GM19035 (cell line): ENCODE data around the gene LSM4.

ENCODE experiments used
- ATAC-seq: cut with Tn5 transposase; IDR thresholded peaks from one replicate; pipeline ENCODE4 v1.9.1; 2021; ENCODE audit not compliant: unreplicated experiment

LSM4 gene

GRCh38 chr19:18279266-18279515 is 43.7 kb downstream of the LSM4 start:
- no peak for ATAC-seq

DNA sequence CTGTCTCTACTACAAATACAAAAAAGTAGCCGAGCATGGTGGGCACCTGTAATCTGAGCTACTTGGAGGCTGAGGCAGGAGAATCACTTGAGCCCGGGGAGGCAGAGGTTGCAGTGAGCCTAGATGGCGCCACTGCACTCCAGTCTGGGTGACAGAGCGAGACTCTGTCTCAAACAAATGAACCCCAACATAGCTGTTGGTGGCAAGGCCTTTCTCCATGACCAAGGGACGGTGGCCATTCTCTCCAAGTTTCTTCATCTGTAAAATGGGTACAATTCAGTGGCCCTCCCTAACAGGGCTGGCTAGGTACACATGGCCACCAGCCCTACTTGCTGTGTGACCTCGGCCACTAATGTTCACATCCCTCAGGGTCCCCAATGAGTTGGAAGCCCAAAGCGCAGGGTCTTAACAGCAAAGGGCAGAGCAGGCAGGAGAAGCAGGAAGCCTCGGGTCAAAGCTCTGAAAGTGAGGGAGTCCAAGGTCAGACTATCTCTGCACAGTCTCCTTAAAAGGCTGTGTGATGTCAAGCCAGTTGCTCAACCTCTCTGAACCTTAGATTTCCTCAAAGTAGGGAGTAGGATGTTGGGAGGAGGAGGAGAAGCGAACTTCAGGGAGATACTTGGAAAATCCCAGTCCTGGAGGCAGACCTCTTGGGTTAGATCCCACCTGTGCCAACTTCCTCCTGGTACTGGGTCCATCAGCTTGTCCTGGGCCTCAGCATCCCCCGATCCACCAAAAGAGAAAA is 44.2 kb downstream of the LSM4 start:
- ATAC-seq, result no peak

DNA sequence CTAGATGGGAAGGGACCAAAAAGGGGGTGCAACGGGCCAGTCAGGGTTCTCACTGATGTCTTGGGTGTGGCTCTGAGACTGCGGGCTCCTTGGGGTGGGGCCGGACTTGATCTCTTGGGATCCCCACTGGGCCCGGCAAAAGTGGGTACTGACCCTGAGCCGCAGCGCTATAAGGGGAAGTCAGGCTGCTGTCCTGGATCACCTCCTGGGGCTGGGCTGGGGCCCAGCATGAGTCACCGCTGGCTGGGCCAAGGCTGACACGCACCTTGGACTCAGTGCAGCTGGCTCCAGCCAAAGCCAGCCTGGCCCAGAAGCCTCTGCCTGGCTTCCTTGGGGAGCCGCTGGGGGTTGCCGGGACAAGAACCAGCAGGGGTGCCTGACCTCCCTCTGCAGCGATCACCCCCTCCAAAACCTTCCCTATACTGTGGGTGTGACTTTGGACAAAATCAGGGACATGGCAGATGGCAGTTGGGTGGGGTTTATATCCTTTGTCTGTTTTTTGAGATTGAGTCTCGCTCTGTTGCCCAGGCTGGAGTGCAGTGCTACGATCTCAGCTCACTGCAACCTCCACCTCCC is 48.0 kb downstream of the LSM4 start:
- ATAC-seq, result no peak

DNA sequence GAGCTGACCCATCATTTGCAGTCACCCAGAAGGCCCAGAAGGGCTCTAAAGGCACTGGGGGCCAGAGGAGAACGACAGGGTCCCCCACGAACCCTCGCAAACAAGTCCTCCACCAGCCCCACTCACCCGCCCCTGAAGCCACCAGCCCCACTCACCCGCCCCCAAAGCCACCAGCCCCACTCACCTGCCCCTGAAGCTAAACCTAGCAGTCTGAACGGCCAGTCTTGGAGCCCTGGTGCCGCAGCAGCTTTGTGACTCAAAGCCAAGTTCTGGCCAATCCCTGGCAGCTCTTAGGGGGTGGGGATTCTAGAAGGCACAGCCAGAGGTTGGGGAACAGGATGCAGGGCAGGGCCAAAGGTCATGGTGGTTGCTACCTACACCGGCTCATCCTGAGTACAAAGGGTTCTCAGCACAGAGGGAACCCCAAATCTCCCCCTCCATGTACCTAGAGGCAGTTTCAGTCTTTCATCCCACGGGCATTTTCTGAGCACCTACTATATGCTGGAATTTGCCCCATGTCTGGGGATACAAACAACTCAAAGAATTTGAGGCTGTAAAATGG is 48.6 kb downstream of the LSM4 start, which contains the start of gene IQCN:
TSS of gene IQCN (minus strand) at position 234 of the 562 bp plus-strand sequence. CDS start 4,974 bp downstream, outside the sequence.
- ATAC-seq, result no peak

DNA sequence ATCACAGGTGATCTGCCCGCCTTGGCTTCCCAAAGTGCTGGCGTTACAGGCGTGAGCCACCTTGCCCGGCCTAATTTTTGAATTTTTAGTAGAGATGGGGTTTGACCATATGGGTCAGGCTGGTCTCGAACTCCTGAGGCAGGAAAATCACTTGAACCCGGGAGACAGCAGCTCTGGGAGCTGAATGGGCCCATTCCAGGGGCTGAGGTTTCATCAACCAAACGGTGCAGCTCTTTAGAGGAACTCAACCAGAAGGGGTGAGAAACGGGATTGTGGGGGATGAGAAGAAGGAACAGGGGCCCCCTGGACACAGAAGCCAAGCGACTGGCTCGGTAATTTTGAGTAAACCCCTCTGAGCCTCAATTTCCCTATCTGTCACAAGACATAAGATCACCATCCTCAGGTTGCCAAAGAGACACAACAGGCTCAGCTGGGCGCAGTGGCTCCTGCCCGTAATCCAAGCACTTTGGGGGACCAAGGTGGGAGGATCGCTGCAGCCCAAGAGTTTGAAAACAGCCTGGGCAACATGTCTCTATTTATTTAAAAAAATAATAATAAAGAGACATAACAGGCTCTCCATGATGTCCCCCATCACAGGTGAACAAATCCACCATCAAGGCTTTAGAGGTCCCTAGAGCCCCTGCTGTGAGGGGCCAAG is 49.2 kb downstream of the LSM4 start:
- ATAC-seq, result no peak

DNA sequence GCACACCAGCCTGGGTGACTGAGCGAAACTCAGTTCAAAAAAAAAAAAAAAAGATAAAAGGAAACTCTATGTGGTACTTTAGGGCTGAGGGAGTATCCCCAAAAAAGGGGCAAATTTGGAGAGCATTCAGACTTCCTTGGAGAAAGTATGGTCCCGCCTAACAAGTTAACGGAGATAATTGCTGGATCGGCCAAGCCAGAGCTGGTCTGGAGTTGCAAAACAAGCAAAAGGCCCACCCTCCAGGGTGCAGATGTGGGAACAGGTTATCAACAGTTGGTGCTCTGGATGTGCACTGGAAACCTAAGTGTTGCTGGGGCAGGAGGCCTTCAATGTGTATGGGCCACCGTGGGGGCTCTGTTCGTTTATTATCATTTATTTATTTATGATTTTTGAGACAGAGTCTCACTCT is 51.4 kb downstream of the LSM4 start:
- no peak for ATAC-seq

GRCh38 chr19:18270326-18270725 is 52.5 kb downstream of the LSM4 start:
- no peak for ATAC-seq

GRCh38 chr19:18269070-18269723 is 53.7 kb downstream of the LSM4 start:
- no peak for ATAC-seq

GRCh38 chr19:18266771-18267686 is 55.8 kb downstream of the LSM4 start:
- no peak for ATAC-seq

DNA sequence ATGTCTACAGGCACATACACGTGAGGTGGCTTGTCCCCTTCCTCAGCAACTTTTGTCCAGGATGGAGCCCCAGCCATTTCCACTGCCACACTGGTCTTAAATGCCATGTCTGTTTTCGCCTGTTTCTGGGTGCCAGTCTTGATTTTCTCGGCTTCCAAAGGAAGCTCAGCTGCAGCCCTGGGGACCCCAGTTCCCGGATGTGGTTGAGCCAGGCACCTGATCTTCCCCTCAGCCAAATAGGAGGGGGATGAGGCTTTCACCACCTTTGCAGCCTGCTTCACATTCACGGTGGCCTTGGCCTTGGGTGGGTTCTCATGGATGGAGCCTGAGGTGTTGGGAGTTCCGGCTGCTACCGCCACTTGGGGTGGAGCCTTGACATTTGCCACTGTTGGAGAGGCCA is 57.3 kb downstream of the LSM4 start:
- no peak for ATAC-seq

DNA sequence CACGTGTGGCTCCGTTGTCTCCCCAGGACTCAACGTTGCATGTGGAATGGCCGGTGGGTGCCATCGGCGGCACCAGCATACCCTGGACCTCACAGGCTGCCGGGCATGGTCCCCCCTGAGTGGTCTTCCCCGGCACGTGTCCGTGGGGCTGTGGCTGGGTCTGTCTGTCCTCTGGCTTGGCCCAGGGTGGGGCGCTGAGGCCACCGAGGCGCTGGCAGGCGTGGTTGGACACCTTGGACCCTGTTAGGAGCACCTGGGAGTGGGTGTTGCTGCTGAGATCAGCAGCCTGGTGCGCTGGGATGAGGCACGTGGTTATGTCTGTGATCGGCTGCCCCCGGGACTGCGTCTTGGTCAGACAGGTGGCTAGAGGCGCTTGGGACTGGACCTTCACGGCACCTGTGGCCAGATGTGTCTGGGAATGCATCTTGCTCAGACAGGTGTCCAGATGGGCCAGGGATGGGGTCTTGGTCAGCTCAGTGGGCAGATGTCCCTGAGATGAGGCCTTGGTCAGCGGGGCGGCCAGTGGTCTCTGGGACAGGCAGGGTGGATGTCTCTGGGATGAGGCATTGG is 57.8 kb downstream of the LSM4 start:
- ATAC-seq, result no peak

DNA sequence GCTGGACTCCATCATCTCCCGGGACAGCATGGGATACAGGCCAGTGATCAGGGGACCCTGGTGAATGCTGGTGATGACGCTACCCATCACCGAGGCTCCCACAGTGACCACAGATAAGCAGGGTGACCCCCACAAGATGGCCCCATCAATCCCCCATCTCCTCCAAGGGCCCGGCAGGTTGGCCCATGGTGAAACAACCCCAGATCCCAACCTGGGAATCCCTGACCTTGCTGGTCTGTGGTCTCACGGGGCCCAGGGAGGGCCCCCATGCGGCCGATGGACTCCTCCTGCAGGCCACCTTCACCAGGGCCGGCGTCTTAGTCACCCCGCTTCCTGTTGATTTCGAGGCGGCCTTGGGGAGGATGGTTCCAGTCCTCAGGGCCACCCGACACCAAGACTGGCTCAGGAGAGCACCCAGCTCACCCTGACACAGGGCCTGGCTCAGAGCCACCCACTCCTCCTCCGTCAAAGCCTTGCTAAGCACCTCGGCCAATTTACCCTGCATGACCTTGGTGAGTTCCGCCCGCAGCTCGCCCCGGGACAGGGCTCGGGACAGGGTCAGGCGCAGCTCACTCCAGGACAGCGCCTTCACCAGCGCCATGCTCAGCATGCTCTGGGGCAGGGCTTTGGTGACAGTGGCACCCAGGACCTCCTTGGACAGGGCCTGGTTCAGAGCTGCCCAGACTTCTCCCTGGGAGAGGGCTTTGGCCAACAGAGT is 58.6 kb downstream of the LSM4 start:
- ATAC-seq, result no peak

- no peak for ATAC-seq
Observed at GRCh38 chr19:18263324-18264136, 59.3 kb downstream of the LSM4 start.

DNA sequence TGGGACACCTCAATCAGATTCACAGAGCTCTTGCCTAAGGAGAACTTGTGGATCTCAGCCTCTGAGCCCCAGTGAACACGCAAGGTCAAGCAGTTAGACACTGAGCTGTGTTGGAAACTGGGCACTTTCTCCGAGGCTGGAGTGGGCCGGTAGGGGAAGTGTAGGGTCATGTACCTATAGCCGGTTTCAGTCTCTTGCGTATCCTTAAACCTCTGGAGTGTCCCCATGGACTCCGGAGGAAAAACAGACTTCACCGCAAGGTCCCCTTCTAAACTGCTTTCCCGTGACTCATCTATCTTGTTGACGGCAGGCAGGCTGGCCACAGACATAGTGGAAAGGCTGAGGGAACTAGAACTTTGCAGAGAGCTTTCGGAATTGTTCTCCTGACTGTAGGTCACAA is 60.0 kb downstream of the LSM4 start:
- ATAC-seq, result no peak

DNA sequence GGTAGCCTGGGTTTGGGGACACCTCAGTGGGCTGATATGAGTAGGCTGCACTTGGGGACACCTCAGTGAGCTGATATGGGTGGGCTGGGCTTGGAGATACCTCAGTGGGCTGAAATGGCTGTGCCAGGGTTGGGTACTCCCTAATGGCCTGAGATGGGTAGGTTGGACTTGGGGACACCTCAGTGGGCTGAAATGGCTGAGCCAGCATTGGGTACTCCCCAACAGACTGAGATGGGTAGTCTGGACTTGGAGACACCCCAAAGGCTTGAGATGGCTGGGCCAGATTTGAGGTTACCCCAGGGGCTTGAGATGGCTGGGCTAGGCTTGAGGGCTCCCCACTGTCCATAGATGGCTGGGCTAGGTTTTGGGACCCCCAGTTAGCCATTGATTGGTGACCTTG is 60.7 kb downstream of the LSM4 start:
- ATAC-seq, result no peak

DNA sequence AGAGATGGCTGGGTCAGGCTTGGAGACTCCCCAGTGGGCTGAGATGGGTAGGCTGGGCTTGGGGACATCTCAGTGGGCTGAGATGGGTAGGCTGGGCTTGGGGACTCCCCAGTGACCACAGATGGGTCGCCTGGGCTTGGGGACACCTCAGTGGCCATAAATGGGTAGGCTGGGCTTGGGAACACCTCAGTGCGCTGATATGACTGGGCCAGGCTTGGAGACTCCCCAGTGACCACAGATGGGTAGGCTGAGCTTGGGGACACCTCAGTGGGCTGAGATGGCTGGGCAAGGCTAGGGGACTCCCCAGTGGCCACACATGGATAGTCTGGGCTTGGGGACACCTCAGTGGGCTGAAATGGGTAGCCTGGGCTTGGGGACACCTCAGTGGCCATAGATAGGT is 61.4 kb downstream of the LSM4 start:
- no peak for ATAC-seq

- no peak for ATAC-seq
Observed at GRCh38 chr19:18259893-18260292, 63.0 kb downstream of the LSM4 start.

DNA sequence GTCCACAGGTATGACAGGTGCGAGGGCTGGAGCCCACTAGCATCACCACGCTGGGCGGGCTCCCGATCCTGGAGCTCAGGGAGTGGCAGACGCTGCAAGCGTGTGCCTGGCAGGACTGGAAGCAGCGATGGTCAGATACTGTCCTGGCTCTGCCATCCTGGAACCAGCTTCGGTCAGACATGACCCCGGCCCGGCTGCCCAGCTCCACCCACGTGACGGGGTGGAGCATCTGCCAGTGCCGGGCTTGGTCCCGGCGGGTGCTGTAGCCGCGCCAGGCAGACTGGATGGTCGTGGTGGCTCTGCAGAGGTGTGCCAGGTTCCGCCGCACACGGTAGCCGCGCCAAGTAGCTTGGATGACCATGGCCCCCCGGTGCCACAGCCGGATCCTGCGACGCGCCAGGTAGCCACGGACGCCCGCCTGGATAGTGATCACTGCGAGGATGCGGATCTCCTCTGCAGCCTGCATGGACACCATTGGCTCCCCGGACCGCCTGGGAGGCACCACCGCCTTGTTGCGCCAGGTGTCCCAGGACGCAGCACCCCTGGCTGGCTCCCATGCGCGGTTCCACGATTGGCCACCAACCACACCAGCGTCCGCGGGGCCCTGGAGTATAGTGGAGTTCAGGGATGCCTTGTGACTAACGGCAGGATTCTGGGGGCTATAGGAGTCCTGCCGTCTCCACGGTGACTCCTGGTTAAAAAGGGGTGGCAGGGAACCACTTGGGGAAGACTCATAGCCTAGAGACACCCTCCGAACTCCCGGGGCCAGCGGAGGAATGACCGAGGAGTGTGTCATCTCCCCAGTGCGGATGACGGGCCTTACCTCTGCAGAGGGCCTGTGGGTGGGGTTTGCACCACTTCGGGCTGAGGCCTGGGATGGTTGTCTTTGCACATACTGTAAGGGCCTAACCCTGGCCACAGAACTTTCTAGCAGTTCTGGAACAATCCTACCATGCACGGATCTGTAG is 65.1 kb downstream of the LSM4 start:
- no peak for ATAC-seq
